Activated T-cell treated with anti-CD3 and anti-CD28 coated beads, Interleukin-2, amount 50 U/mL, for 72 hours (primary cell): ENCODE data around the gene GRN. TPM values are rescaled to one million over a fixed set of nuclear protein-coding genes. Genes with fewer than 3 reads are reported as not detected.
A peak's percentile ranks its signal among the peaks of the same experiment; 100 is the strongest.
"Not testable (repeated sequence)": the region's sequence is repeated elsewhere in the genome, so short reads cannot be mapped to it uniquely, and the experiment has no call there.

ENCODE experiments used
- ATAC-seq, 2 donors: fragments of 150-1000 bp; cut with Tn5 transposase; replicated peaks in 1 of 2; 2 replicates each; pipeline ENCODE4 v1.10.0; 2021; ENCODE audit warnings: moderate library complexity in 2 of 2, mild to moderate bottlenecking in 1 of 2
- DNase-seq, 2 donors: peaks; one replicate each; pipeline ENCODE4 v3.0.0; 2021 to 2022; ENCODE audit warnings: mixed read lengths in 1 of 2
- H3K27ac Mint-ChIP-seq: one replicate; pipeline ENCODE4 v1.8.0; 2022; ENCODE audit warnings: mild to moderate bottlenecking, moderate library complexity, mixed read lengths
- H3K27me3 Mint-ChIP-seq: one replicate; pipeline ENCODE4 v1.8.0; 2022; ENCODE audit warnings: low read depth, mixed read lengths
- H3K36me3 Mint-ChIP-seq, 2 donors: one replicate each; pipeline ENCODE4 v1.8.0; 2022; ENCODE audit warnings: mixed read lengths in 2 of 2, mild to moderate bottlenecking in 1 of 2; ENCODE audit not compliant: insufficient read depth in 2 of 2
- H3K4me1 Mint-ChIP-seq: one replicate; pipeline ENCODE4 v1.8.0; 2022; ENCODE audit warnings: low read depth, mixed read lengths
- H3K4me3 Mint-ChIP-seq, 2 donors: one replicate each; pipeline ENCODE4 v1.8.0; 2022; ENCODE audit warnings: mild to moderate bottlenecking in 2 of 2, mixed read lengths in 2 of 2, moderate library complexity in 2 of 2
- H3K9me3 Mint-ChIP-seq, 2 donors: one replicate each; pipeline ENCODE4 v1.8.0; 2022; ENCODE audit warnings: mixed read lengths in 2 of 2
- total RNA-seq, 2 donors: library from RNA; stranded (reverse); gene quantifications; one replicate each; pipeline ENCODE4 v1.2.3, GENCODE V29; 2022

GRN gene
- total RNA-seq, 2 donors from 2014 or later = 57.8 to 58.7 TPM

- H3K27ac Mint-ChIP-seq = no peak overlapping the region
Observed at GRCh38 chr17:44362949-44363612, 18.0 kb downstream of the GRN start.

GRCh38 chr17:44363613-44364159, 18.6 kb downstream of the GRN start, which contains the start of gene FAM171A2:
TSS of gene FAM171A2 (minus strand) at chr17:44363853. CDS start at chr17:44363714, 139 bp downstream.
- Mint-ChIP-seq H3K27ac (no peak within 1 kb of the TSS), H3K4me1 (no peaks in the 10 kb centered on the region), H3K36me3 (no peaks in the 10 kb centered on the region), H3K27me3 (peaks cover 47% of the 10 kb centered on the region), H3K9me3 (no peaks in the 10 kb centered on the region), H3K4me3 (peak within 1 kb of the TSS; percentile 76 to 81)
- DNase-seq (peak; percentile 78 to 84), ATAC-seq (peak; percentile 92 to 94)

More at GRCh38 chr17:44362949-44363612, 18.0 kb downstream of the GRN start:
- Mint-ChIP-seq H3K4me1 (no peaks in the 10 kb centered on the region), H3K27me3 (peaks cover 47% of the 10 kb centered on the region), H3K4me3 (peak overlapping the region; percentile 72 to 77), H3K9me3 (no peaks in the 10 kb centered on the region), H3K36me3 (no peaks in the 10 kb centered on the region)
- peak; percentile 46 to 55 for ATAC-seq
- DNase-seq = peak in 1 of 2 donors; percentile 27

GRCh38 chr17:44365051-44365450, 19.9 kb downstream of the GRN start:
- H3K36me3 Mint-ChIP-seq, H3K27ac Mint-ChIP-seq, H3K4me1 Mint-ChIP-seq, ATAC-seq, DNase-seq, H3K9me3 Mint-ChIP-seq: not testable (repeated sequence)
- Mint-ChIP-seq H3K27me3 (peaks cover 55% of the 10 kb centered on the region), H3K4me3 (peak overlapping the region; percentile 58 to 81)

- Mint-ChIP-seq H3K4me1 (no peaks in the 10 kb centered on the region), H3K4me3 (no peak overlapping the region)
Observed at GRCh38 chr17:44367231-44367979, 22.3 kb downstream of the GRN start.

GRCh38 chr17:44368391-44369243, 23.5 kb downstream of the GRN start:
- H3K9me3 Mint-ChIP-seq, H3K4me1 Mint-ChIP-seq, H3K27ac Mint-ChIP-seq, H3K4me3 Mint-ChIP-seq, DNase-seq, ATAC-seq, H3K36me3 Mint-ChIP-seq: not testable (repeated sequence)
- H3K27me3 Mint-ChIP-seq = peaks cover 50% of the 10 kb centered on the region

More at GRCh38 chr17:44367231-44367979, 22.3 kb downstream of the GRN start:
- H3K36me3 Mint-ChIP-seq = no peaks in the 10 kb centered on the region
- DNase-seq = no peak
- ATAC-seq = no peak
- H3K9me3 Mint-ChIP-seq = no peaks in the 10 kb centered on the region
- peaks cover 50% of the 10 kb centered on the region for H3K27me3 Mint-ChIP-seq
- no peak overlapping the region for H3K27ac Mint-ChIP-seq

GRCh38 chr17:44369414-44370023, 24.4 kb downstream of the GRN start:
- not testable (repeated sequence) for H3K36me3 Mint-ChIP-seq, H3K9me3 Mint-ChIP-seq, H3K27ac Mint-ChIP-seq, ATAC-seq, DNase-seq, H3K4me1 Mint-ChIP-seq
- Mint-ChIP-seq H3K27me3 (peaks cover 53% of the 10 kb centered on the region), H3K4me3 (peak overlapping the region; percentile 43 to 74)

- Mint-ChIP-seq H3K27me3 (peaks cover 30% of the 10 kb centered on the region), H3K36me3 (no peaks in the 10 kb centered on the region), H3K4me1 (no peaks in the 10 kb centered on the region), H3K4me3 (no peak overlapping the region), H3K9me3 (no peaks in the 10 kb centered on the region), H3K27ac (no peak overlapping the region)
- ATAC-seq (no peak), DNase-seq (no peak)
Observed at GRCh38 chr17:44372036-44372435, 26.9 kb downstream of the GRN start.

GRCh38 chr17:44374306-44375195, 29.4 kb downstream of the GRN start:
- Mint-ChIP-seq H3K9me3 (no peaks in the 10 kb centered on the region), H3K4me1 (no peaks in the 10 kb centered on the region)

GRCh38 chr17:44375196-44376017, 30.3 kb downstream of the GRN start:
- peaks cover 13% of the 10 kb centered on the region for H3K27me3 Mint-ChIP-seq

More at GRCh38 chr17:44374306-44375195, 29.4 kb downstream of the GRN start:
- Mint-ChIP-seq H3K27me3 (peaks cover 18% of the 10 kb centered on the region), H3K4me3 (no peak overlapping the region), H3K27ac (no peak overlapping the region), H3K36me3 (no peaks in the 10 kb centered on the region)
- DNase-seq (no peak), ATAC-seq (no peak)

GRCh38 chr17:44376124-44376523, 31.0 kb downstream of the GRN start:
- peaks cover 13% of the 10 kb centered on the region for H3K27me3 Mint-ChIP-seq
- H3K27ac Mint-ChIP-seq = no peak overlapping the region
- H3K4me3 Mint-ChIP-seq = no peak overlapping the region
- H3K4me1 Mint-ChIP-seq = no peaks in the 10 kb centered on the region
- peak in 1 of 2 donors; percentile 23 for ATAC-seq
- DNase-seq = peak; percentile 26 to 37
- no peaks in the 10 kb centered on the region for H3K36me3 Mint-ChIP-seq
- H3K9me3 Mint-ChIP-seq = no peaks in the 10 kb centered on the region

More at GRCh38 chr17:44375196-44376017, 30.3 kb downstream of the GRN start:
- ATAC-seq (no peak), DNase-seq (no peak)
- Mint-ChIP-seq H3K4me1 (no peaks in the 10 kb centered on the region), H3K27ac (no peak overlapping the region), H3K36me3 (no peaks in the 10 kb centered on the region), H3K4me3 (no peak overlapping the region), H3K9me3 (no peaks in the 10 kb centered on the region)

GRCh38 chr17:44376779-44377178, 31.7 kb downstream of the GRN start:
- Mint-ChIP-seq H3K4me1 (no peaks in the 10 kb centered on the region), H3K27me3 (peaks cover 10% of the 10 kb centered on the region), H3K27ac (no peak overlapping the region), H3K4me3 (no peak overlapping the region), H3K9me3 (no peaks in the 10 kb centered on the region), H3K36me3 (no peaks in the 10 kb centered on the region)
- ATAC-seq (no peak), DNase-seq (no peak)
